ENCODE results near the gene ICA1. TPM values are rescaled to one million over a fixed set of nuclear protein-coding genes. Genes with fewer than 3 reads are reported as not detected.

Gene ICA1
- total RNA-seq, 1 experiment from 2014 or later: 28.8 TPM

GRCh38 chr7:8179486-8179885 lies 82.5 kb downstream of the ICA1 start:
- H4K91ac ChIP-seq (ENCODE audit: insufficient read length, low read depth, low read length): no peak overlapping the region
- Mint-ChIP-seq H3K4me3 (no peak overlapping the region), H3K4me1 (peaks cover 18 to 21% of the 10 kb centered on the region in 2 experiments), H3K27ac (no peak overlapping the region), H3K27me3 (ENCODE audit: low read depth) (no peaks in the 10 kb centered on the region), H3K36me3 (ENCODE audit: insufficient read depth in 1 of 3, low read depth in 3 of 3) (no peaks in the 10 kb centered on the region), H3K9me3 (no peaks in the 10 kb centered on the region)
- WGBS (ENCODE audit: extremely low coverage, insufficient read length, low lambda C conversion rate): no CpG with 5 or more reads among the region's 7 CpGs
- no peak for DNase-seq
- H2AFZ ChIP-seq (ENCODE audit: low read length): no peak overlapping the region
- no peaks in the 10 kb centered on the region for H3K23me2 ChIP-seq (ENCODE audit: insufficient read length, low read depth, low read length, poor library complexity, severe bottlenecking)
- H3K14ac ChIP-seq (ENCODE audit: insufficient read depth, low read length): no peak overlapping the region
- no peak overlapping the region for H3K4me2 ChIP-seq (ENCODE audit: insufficient read depth, insufficient read length, low read length)
- no peak overlapping the region for H3T11ph ChIP-seq (ENCODE audit: low read length)
- H3K9me3 ChIP-seq (ENCODE audit: control insufficient read depth, low read depth, low read length): no peaks in the 10 kb centered on the region
- H2BK12ac ChIP-seq (ENCODE audit: insufficient read length, low read depth, low read length): no peak overlapping the region
- H2BK5ac ChIP-seq (ENCODE audit: insufficient read length, low read length): no peak overlapping the region
- TF ChIP-seq CTCF (conservative IDR thresholded peaks at IDR 0.05): no peak
- no peaks in the 10 kb centered on the region for H3K79me2 ChIP-seq (ENCODE audit: insufficient read depth, low read length)
- no peaks in the 10 kb centered on the region for H3K27me3 ChIP-seq (ENCODE audit: insufficient read depth, low read length)
- no peaks in the 10 kb centered on the region for H4K20me1 ChIP-seq (ENCODE audit: control insufficient read depth, insufficient read depth, insufficient read length)
- H3K9ac ChIP-seq (ENCODE audit: extremely low read depth, insufficient read length, low read length): no peak overlapping the region
- H3K4ac ChIP-seq (ENCODE audit: low read depth, low read length): no peak overlapping the region
- H3K23ac ChIP-seq (ENCODE audit: insufficient read length, low read depth, low read length): no peak overlapping the region
- no peak overlapping the region for H4K8ac ChIP-seq (replicated peaks; ENCODE audit: insufficient read length, low read depth, low read length)
- no peak overlapping the region for H4K5ac ChIP-seq (ENCODE audit: insufficient read length, low read depth, low read length)
- no peak overlapping the region for H2AK5ac ChIP-seq (ENCODE audit: insufficient read length, low read length)
- no peak overlapping the region for H3K27ac ChIP-seq (ENCODE audit: insufficient read length, low read depth, low read length)
- no peaks in the 10 kb centered on the region for H3K79me1 ChIP-seq (ENCODE audit: insufficient read depth, low read depth, low read length, poor library complexity, severe bottlenecking)
- H2BK120ac ChIP-seq (ENCODE audit: low read depth, low read length, poor library complexity, severe bottlenecking): no peak overlapping the region
- H2BK15ac ChIP-seq (ENCODE audit: low read depth, low read length): no peak overlapping the region
- H2BK20ac ChIP-seq (ENCODE audit: low read depth, low read length, poor library complexity, severe bottlenecking): no peak overlapping the region
- peaks cover 5% of the 10 kb centered on the region; the same call in 1 of the 2 replicates for H3K4me1 ChIP-seq (ENCODE audit: insufficient read depth, low read length)
- no peak overlapping the region for H3K18ac ChIP-seq (ENCODE audit: insufficient read length, low read depth, low read length)
- no peak overlapping the region for H3K56ac ChIP-seq (ENCODE audit: insufficient read length, low read depth, low read length)

Data from H9 (cell line).